Chondrocyte (in vitro differentiated cells): ENCODE measurements around the gene TSPAN3. TPM values are rescaled to one million over a fixed set of nuclear protein-coding genes. Genes with fewer than 3 reads are reported as not detected.
A peak's percentile ranks its signal among the peaks of the same experiment; 100 is the strongest.

Experiments
- DNase-seq: peaks from one replicate; pipeline ENCODE4 v3.0.0; 2021; ENCODE audit warnings: mixed read lengths, low spot score
- H3K27ac Mint-ChIP-seq: one replicate; pipeline ENCODE4 v1.8.0; 2021; ENCODE audit warnings: mild to moderate bottlenecking, moderate library complexity, mixed read lengths; ENCODE audit not compliant: unreplicated experiment
- H3K27me3 Mint-ChIP-seq: 2 replicates; pipeline ENCODE4 v1.8.0; 2021; ENCODE audit warnings: low read depth, mixed read lengths
- H3K36me3 Mint-ChIP-seq: 2 replicates; pipeline ENCODE4 v1.8.0; 2021; ENCODE audit warnings: low read depth, mixed read lengths
- H3K4me1 Mint-ChIP-seq: 2 replicates; pipeline ENCODE4 v1.8.0; 2021; ENCODE audit warnings: low read depth, mild to moderate bottlenecking, mixed read lengths
- H3K4me3 Mint-ChIP-seq: one replicate; pipeline ENCODE4 v1.8.0; 2021; ENCODE audit warnings: mild to moderate bottlenecking, moderate library complexity, mixed read lengths; ENCODE audit not compliant: unreplicated experiment
- H3K9me3 Mint-ChIP-seq: 2 replicates; pipeline ENCODE4 v1.8.0; 2021; ENCODE audit warnings: low read depth, mixed read lengths
- total RNA-seq: library from RNA; stranded (reverse); gene quantifications from 3 replicates; pipeline ENCODE4 v1.2.1, GENCODE V29; 2021
- TF ChIP-seq, protein P1 (sequence below): fragments of 200-600 bp; sonication (generic); IDR thresholded peaks from 2 replicates; pipeline ENCODE4 v1.5.0; 2021; ENCODE audit warnings: antibody characterized with exemption, mild to moderate bottlenecking, moderate library complexity

TSPAN3 gene
- total RNA-seq, 1 donor from 2014 or later, result 250 TPM

DNA sequence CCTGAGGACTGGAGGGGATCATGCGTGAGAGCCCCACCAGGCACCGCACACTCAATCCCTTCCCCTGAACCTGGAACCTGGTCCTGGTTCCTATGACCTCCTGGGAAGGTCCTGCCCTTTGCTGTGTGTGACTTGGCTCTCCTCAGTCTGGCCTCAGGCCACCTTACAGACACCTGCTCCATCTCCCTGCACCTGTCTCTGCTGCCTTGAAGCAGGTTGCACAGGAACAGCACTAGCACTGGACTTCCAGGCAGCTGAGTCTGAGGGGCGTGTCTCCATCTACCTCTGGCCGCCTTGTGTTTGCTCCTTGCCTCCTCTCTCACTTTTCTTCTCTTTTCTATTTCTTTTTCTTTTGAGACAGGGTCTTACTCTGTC is 60.6 kb downstream of the TSPAN3 start:
- Mint-ChIP-seq H3K27me3 (peaks cover 11% of the 10 kb centered on the region), H3K4me3 (no peak overlapping the region), H3K4me1 (no peaks in the 10 kb centered on the region), H3K9me3 (peaks cover 3% of the 10 kb centered on the region), H3K36me3 (peaks cover 2% of the 10 kb centered on the region), H3K27ac (no peak overlapping the region)
- TF ChIP-seq, protein P1, sequence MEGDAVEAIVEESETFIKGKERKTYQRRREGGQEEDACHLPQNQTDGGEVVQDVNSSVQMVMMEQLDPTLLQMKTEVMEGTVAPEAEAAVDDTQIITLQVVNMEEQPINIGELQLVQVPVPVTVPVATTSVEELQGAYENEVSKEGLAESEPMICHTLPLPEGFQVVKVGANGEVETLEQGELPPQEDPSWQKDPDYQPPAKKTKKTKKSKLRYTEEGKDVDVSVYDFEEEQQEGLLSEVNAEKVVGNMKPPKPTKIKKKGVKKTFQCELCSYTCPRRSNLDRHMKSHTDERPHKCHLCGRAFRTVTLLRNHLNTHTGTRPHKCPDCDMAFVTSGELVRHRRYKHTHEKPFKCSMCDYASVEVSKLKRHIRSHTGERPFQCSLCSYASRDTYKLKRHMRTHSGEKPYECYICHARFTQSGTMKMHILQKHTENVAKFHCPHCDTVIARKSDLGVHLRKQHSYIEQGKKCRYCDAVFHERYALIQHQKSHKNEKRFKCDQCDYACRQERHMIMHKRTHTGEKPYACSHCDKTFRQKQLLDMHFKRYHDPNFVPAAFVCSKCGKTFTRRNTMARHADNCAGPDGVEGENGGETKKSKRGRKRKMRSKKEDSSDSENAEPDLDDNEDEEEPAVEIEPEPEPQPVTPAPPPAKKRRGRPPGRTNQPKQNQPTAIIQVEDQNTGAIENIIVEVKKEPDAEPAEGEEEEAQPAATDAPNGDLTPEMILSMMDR, result no peak
- no peak for DNase-seq

DNA sequence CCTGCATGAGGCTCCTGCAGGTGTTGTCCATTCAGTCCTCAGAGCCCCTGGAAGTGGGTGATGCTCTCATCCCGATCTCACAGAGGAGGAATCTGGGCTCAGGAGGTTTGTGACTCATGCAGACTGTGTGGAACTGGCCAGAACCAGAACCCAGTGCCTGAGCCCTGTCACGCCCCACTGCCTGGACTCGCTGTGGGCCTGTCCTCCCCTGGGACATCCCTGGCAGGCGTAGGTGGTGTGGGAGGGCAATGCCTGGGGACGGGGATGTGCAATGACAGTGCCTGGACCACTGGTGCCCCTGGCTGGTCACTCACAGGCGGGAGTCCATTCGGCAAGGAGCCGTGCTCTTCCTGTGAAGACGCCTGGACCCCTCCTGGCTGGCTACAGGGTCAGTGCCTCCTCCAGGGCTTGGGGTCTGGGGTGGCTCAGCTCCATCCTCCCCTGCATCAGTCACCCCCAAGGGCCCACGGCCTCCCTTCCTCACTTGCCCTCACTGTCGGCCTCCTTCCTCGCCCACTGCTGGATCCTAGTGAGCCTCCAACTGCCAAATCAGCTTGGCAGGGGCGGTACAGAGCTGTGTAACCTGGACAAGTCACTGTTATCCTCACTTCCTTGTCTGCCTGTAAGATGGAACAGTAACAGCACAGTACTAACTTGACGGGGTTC is 61.1 kb downstream of the TSPAN3 start:
- H3K9me3 Mint-ChIP-seq, result peaks cover 3% of the 10 kb centered on the region
- TF ChIP-seq, protein P1, result no peak
- peaks cover 11% of the 10 kb centered on the region for H3K27me3 Mint-ChIP-seq
- no peak for DNase-seq
- H3K27ac Mint-ChIP-seq, result no peak overlapping the region
- no peaks in the 10 kb centered on the region for H3K4me1 Mint-ChIP-seq
- no peaks in the 10 kb centered on the region for H3K36me3 Mint-ChIP-seq
- no peak overlapping the region for H3K4me3 Mint-ChIP-seq

DNA sequence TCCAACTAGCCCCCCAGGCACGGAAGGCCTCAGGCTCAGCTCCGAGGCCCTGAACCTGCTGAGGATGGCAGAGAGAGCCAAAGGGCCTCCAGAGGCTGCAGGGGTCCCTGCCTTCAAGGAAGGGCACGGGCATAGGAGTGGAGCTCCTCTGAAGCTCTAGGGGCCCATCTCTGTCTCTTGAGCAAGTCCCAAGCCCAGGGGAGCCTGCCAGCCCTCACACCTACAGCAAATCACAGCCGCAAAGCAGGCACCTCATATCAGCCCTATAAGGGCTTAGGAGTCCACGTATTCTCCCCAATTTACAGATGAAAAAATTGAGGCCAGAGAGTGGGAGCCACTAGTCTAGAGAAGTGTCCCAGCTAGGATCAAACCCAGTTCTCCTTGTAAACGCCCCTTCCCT is 61.7 kb downstream of the TSPAN3 start:
- peaks cover 3% of the 10 kb centered on the region for H3K9me3 Mint-ChIP-seq
- H3K4me1 Mint-ChIP-seq, result no peaks in the 10 kb centered on the region
- H3K27me3 Mint-ChIP-seq, result peaks cover 12% of the 10 kb centered on the region
- no peak overlapping the region for H3K4me3 Mint-ChIP-seq
- peaks cover 2% of the 10 kb centered on the region for H3K36me3 Mint-ChIP-seq
- no peak overlapping the region for H3K27ac Mint-ChIP-seq
- DNase-seq, result no peak
- TF ChIP-seq, protein P1, result no peak

DNA sequence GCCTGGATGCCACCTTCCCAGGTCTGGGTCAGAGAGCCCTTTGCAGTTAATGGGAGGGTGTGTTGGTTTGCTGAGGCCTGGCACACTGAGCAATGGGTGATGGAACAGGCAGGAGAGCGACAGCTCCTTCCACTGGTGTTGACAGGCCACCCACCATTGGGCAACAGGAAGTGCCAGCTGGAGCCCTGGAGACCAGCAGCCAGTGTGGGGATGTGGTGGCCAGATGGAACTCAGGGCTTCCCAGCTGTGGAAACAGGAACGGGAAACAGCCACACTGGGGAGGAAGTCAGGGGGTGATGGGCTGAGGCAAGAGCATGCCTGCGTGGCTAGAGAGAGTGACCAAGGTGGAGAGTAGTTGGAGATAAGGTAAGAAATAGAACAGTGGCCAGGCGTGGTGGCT is 66.7 kb downstream of the TSPAN3 start:
- DNase-seq, result no peak
- Mint-ChIP-seq H3K9me3 (peaks cover 3% of the 10 kb centered on the region), H3K4me3 (no peak overlapping the region), H3K27ac (no peak overlapping the region), H3K36me3 (peaks cover 3% of the 10 kb centered on the region), H3K27me3 (peaks cover 9% of the 10 kb centered on the region), H3K4me1 (peaks cover 3% of the 10 kb centered on the region)
- TF ChIP-seq, protein P1, result no peak

DNA sequence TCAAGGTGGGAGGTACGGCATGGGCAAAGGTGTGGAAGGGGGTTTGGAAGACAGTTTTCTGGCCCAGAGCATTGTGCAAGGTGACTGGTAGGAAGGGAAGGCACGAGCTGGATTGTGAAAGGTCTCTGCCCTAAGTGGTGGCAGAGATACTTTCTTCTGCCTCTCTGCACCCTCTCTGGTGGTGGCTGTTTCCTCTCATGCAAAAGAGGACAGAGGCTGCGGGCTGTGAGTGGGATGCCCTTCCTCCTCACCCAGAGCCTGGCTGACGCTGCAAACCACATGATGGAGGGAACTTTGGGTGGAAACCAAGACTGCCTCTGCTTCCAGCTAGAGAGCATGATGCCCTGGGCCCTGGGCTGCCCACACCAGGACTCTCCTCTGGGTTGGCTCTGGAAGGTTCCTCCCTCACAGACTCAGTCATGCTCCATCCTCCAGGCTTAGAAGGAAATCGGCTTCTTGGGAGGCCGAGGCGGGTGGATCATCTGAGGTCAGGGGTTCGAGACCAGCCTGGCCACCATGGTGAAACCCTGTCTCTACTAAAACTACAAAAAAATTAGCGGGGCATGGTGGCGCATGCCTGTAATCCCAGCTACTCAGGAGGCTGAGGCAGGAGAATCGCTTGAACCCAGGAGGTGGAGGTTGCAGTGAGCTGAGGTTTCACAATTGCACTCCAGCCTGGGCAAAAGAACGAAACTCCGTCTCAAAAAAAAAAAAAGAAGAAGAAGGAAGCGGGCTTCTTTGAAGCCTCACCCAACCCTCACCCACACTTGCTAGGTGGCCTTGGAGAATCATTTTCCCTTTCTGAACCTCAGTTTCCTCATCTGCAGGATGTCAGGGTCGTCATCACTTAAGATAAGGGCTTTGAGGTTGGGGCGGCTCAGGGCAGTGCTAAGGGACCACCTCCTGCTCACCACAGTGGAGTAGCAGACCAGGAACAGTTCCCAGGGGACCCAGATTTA is 67.7 kb downstream of the TSPAN3 start:
- Mint-ChIP-seq H3K27ac (no peak overlapping the region), H3K4me3 (no peak overlapping the region), H3K9me3 (peaks cover 3% of the 10 kb centered on the region), H3K36me3 (peaks cover 3% of the 10 kb centered on the region), H3K27me3 (peaks cover 9% of the 10 kb centered on the region), H3K4me1 (peaks cover 3% of the 10 kb centered on the region)
- TF ChIP-seq, protein P1, result no peak
- peak; percentile 51 for DNase-seq
